Spinal cord (tissue), 4 donors: ENCODE results near the gene NOL7. TPM values are rescaled to one million over a fixed set of nuclear protein-coding genes. Genes with fewer than 3 reads are reported as not detected.

Source experiments
- polyA plus RNA-seq, 2 donors: library from polyadenylated mRNA; unstranded; fragments of 120-200 nt; gene quantifications; one replicate each; pipeline ENCODE4 v1.2.1, GENCODE V29; 2013; ENCODE audit not compliant: insufficient read length in 2 of 2
- total RNA-seq, 2 donors: library from RNA; depleted of rRNA in 1 of 2; stranded (reverse); fragments of 120-200 nt in 1 of 2; fragments of >200 nt in 1 of 2; gene quantifications; one replicate each; pipeline versions ENCODE4 v1.2.3 to v1.2.4, GENCODE V29; 2013 to 2014

The NOL7 gene
- total and polyA plus RNA-seq, 4 donors = 52.4 to 92.6 (median 77.6) TPM

Other genes starting within 250 kb of the NOL7 start
- gene GFOD1, start 127.7 kb upstream of the NOL7 start, total RNA-seq = 10 to 100 TPM in 1 of 2 donors, 1 to 10 TPM in 1; 9.4 to 30.6 TPM
- 10 to 100 TPM; 16.9 to 18.4 TPM for gene GFOD1, start 127.7 kb upstream of the NOL7 start, polyA plus RNA-seq
- gene SIRT5, start 40.7 kb upstream of the NOL7 start, total RNA-seq = 10 to 100 TPM; 13.7 to 17.3 TPM
- gene SIRT5, start 40.7 kb upstream of the NOL7 start, polyA plus RNA-seq = 10 to 100 TPM; 12.4 to 15.2 TPM
- 10 to 100 TPM; 34.8 to 59.2 TPM for gene RANBP9, start 96.5 kb downstream of the NOL7 start, total RNA-seq
- gene RANBP9, start 96.5 kb downstream of the NOL7 start, polyA plus RNA-seq = 10 to 100 TPM; 53.1 to 59.8 TPM
- 10 to 100 TPM; 20.6 to 22.6 TPM for gene MCUR1, start 199.2 kb downstream of the NOL7 start, total RNA-seq
- gene MCUR1, start 199.2 kb downstream of the NOL7 start, polyA plus RNA-seq = 10 to 100 TPM; 45.7 to 52.2 TPM